Activated CD4-positive, alpha-beta T cell treated with anti-CD3 and anti-CD28 coated beads, Interleukin-2, Interleukin-4, amounts not matched to agents 100 ng/mL and 50 ng/mL, durations not matched to agents 16 hours and 8 hours (primary cell): ENCODE data around the gene GRK5.
A peak's percentile ranks its signal among the peaks of the same experiment; 100 is the strongest.
"Not testable (repeated sequence)": the region's sequence is repeated elsewhere in the genome, so short reads cannot be mapped to it uniquely, and the experiment has no call there.

Experiments used
- DNase-seq: peaks from one replicate; pipeline ENCODE4 v3.0.0-alpha.2; 2020; ENCODE audit warnings: low spot score

Gene GRK5

DNA sequence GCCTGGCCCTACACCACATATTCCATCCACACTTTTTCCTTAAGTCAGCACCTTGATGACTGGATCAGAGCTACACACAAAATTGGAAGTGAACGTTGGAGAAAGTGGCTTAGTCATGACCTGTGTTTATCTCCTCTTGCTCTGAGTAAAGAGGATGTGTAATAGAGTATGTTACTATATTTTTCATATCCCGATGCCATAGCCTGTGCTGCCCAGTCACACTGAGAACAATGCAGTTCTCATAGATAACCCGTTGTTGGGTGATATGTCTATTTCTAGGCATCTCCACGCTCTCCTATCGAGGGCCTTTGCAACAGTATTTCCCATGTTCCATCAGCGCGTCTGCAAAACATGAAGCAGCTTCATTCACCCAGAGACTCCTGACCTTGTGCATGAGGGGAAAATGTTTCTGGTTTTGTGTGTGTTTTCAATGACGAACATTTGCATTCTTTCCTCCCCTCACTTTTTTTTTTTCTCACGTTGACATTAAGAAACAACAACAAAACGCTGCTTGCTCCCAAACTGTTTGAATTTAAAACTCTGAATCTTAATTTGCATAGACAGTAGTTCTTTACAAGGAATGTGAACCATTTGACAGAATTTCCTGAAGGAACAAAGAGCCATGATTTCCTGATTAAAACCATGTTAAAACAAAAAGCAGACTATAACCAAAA, 43.4 kb downstream of the GRK5 start:
- DNase-seq, result peak; percentile 46

DNA sequence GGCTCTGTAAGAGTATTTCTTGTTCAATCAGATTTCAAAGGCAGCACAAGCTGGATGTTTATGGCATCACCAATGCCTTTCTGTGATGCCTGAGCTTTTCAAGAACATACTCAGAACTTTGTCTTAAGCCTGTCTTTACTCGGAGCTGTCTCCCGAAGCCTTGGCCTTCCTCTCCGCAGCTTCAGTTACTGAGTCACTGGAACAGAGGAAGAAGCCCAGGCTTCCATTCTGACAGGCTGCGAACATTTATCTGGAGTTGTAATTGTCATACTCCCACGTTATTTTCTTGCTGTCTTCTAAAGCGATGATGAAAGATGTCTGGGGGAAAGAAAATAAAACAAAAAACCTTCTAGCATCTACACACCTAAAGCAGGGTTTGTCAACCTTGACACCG, 43.9 kb downstream of the GRK5 start:
- no peak for DNase-seq

DNA sequence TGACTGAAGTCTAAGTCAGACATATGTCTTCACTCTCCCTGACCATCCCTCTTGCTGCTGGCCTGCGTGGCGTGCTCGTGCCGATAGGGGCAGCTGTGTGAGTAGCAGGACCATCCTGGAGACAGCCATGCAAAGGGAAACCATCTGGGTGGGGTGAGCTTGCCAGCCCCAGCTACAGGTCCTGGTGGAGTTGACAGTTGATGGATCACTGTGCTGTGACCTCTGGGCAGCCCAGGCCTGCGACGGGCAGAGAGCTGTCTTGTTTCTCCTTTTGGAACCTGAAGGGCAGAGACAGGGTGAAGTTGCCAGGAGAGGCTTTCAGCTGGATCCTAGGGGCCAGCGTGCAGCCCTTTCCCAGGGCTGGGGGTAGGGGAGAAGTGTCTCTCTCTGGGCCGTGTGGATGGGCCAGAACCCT, 44.7 kb downstream of the GRK5 start:
- no peak for DNase-seq

DNA sequence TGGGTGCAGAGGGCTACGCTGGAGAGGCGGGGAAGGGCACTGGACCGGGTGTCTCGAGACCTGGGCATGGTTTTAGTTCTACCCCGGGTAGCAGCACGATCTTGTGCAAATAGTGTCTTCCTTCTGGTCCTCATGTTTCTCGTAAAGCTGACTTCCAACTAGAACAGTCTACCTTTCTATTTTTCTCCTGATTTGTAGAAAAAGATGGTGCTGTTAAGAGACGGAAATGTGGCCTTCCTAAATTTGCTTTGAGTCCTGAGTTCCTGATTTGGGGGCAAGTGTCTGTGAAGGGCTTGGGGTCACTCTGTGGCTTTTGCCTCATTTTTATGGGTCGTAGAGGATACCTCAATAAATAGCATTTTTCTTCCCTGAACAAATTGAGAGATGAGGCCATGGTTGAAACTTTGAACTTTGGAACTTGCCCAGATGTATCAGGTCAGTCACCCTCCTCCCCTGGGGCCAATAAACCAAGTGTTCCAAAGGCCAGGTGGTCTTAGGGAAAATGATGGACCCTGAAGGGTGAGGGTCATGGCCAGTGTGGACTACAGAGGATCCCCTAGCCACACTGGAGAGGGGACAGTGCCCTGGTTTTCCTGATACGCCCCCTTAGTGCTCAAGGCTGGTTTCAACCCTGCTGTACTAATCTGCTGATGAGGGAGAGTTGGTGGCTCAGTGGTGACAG, 45.2 kb downstream of the GRK5 start:
- DNase-seq, result no peak

DNA sequence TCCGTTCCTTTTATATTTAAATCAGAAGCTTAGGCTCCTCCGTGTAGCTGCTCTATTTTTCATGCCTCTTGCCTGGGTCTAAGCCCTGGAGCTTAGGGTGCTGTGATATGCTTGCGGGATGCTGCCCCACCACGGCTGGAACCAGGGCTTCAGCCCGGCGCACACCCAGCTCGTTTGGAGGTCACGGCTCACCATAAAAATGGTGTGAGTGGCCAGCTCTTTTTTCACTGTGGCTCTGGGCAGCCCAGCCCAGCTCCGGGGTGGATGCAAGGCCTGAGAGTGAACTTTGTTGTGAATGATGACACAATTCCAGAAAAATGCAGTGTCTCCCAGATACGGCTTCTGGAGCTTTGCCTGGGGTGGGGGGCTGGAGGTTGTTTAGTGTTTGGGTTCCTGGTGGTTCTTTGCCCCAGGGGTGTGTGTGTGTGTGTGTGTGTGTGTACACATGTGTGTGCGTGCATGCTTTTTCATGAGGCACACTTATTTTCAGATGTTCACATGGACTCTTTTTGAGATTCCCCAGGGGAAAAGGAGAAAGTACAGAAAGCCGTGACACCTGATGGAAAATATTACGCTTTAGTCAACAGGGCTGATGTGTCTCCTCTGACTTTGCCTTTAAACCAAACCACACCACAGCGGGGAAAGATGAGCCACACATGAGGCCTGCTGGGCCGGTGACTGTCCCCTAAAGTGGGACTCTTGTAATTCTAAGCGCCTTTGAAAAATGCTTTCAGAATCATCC, 46.2 kb downstream of the GRK5 start:
- no peak for DNase-seq

DNA sequence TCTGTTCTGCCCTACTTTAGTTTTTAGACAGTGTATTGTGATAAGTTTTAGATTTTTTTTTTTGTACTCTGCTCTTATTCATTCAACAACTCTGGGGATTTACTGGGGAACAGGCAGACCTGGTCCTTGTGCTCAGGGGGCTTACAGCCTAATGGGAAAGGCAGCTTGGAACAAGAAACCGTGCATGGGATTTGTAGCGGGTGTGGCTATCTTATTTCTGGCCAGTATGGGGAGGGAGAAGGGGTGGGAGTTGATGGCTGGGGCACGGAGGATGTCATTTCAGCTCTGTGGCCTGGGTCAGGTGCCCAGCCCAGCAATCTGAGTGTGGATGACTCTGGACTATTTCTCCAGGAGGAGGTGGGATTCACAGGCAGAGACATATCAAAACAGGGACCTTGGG, 47.0 kb downstream of the GRK5 start:
- no peak for DNase-seq

DNA sequence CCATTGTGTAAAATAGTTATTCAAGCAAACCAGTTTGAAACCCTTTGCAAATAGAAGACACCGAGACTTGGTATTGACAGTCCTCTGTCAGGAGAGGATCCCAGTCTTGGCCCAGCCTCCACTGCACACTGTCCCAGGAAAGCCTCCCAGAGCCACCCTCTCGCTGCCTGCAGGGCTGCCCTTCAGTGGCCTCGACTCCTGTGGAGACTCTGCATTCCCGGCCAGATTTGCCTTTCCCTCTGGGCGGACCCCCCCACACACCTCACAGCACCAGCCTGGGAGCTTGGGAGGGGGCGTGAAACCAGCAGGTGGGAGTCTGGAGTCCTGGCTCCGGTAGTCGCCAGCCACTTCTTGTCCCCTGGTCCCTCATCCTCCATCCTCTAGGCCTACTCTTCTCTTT, 48.7 kb downstream of the GRK5 start:
- DNase-seq, result no peak

DNA sequence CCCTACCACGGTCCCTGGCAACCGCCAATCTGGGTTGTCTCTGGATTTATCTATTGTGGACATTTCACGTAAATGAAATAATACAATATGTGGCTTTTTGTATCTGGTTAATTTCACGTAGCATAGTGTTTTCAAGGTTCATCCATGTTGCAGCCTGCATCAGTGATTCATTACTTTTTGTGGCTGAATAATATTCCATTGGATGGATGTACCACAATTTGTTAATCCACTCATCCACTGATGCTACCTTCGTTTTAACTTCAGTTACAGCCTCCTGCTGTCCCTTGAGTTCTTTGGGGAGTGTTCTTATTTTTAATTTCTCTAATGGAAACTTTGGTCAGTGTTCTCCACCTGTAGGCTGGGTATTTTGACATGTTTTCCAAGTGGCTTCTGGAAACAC, 49.5 kb downstream of the GRK5 start:
- no peak for DNase-seq

DNA sequence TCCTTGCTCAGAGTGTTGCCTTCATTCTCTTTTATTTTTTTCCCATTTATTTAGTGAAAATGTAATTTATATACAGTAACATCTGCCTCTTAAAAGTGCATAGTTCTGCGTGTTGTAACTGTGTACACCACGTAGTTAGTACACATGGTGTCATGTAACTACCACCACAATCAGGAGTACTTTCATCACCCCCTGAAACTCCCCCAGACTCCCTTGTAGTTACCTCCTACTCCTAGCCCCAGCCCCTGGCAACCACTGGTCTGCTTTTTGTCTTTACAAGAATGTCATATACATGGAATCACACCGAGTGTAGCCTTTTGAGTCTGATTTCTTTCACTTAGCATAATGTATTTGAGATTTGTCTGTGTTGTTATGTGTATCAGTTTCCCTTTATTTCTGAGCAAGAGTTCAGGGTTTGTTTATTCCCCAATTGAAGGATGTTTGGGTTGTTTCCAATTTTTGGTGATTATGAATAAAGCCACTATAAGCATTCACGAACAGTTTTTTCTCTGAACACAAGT, 50.6 kb downstream of the GRK5 start:
- no peak for DNase-seq

DNA sequence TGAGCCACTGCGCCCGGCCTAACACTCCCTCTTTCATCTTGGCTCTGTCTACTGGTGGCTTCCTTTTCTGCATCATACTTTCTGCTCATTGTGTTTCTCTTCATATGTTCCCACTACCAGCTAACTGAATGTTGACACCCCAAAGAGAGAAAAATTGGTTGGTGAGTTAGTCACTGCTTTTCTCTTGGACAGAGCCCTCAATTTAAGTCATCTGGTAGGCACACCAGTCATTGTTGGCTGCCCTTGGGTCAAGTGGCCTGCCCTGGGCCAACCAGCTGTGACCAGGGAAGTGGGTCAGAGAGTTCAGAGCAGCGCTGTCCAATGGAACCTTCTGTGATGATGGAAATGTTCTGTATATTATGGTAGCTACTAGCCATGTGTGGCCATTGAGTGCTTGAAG, 52.0 kb downstream of the GRK5 start:
- no peak for DNase-seq

DNA sequence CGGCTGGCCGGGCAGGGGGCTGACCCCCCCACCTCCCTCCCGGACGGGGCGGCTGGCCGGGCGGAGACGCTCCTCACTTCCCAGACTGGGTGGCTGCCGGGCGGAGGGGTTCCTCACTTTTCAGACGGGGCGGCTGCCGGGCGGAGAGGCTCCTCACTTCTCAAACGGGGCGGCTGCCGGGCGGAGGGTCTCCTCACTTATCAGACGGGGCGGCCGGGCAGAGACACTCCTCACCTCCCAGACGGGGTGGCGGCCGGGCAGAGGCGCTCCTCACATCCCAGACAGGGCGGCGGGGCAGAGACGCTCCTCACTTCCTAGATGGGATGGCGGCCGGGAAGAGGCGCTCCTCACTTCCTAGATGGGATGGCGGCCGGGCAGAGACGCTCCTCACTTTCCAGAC, 53.6 kb downstream of the GRK5 start:
- DNase-seq, result not testable (repeated sequence)

DNA sequence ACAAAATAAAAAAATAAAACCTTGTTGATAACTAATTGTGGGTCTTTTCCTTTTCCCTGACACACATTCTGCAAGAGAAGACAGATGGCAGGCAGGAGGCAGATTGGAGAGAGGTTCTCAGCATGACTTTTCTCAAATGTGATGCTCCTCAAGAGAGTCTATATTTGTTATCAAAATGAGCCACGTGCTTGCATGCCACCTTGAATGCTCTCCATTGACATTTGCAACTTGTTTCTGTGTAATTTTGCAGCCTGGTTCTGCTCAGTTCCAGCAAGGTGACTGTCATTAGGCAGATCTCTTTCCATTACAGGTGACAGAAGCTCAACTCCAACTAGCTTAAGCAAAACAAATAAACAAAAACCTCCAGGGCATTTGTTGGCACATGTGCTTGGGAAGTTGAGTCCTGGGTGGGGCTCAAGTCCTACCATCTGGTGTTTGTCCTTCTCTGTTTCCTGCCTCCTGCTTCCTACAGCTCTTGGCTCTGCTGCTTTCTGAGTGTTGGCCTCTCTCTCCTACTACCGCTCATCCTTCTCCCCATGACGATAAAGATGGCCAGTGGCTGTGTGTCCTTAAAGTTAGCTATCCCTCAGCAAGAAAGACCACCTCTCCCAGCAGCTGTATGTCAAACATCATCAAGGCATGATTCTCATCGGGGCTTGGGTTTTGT, 56.7 kb downstream of the GRK5 start:
- no peak for DNase-seq

DNA sequence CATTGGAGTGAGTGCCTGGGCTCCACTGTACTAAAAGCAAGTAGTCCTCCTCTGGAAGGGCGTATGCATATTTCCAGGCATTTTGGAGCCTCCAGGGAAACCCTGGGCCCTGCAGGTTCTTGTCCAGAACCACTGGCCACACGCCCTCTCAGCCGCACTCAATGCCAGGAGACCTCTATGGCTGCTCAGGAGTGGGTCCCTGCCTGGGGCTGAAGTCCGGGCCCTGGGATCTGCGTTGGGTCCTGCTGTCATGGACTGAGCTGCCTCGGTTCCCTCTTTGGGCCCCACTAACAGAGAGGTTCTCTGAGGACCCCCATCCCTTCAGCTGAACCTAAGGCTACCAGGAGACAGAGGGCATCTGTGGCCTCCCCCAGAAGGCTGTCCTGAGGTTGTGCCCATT, 58.3 kb downstream of the GRK5 start:
- DNase-seq, result no peak

DNA sequence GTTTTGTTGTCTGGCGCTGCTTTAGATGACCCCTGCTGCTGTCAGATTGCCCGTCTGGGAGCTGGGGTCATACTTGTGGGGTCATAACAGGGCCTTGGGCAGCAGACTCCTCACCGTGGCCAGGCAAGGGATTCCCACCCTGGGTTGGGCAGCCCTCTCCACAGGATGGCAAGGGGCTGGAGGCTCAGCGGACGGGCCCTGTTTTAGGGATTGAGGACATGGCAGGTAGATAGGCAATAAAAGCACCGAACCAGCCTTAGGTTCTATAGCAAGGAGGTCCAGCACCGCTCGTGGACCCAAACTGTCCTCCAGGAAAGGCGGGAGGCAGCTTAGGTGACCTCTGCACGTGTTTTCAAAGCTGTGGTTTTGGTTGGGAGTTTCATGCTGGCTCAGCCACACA, 60.0 kb downstream of the GRK5 start:
- DNase-seq, result no peak

DNA sequence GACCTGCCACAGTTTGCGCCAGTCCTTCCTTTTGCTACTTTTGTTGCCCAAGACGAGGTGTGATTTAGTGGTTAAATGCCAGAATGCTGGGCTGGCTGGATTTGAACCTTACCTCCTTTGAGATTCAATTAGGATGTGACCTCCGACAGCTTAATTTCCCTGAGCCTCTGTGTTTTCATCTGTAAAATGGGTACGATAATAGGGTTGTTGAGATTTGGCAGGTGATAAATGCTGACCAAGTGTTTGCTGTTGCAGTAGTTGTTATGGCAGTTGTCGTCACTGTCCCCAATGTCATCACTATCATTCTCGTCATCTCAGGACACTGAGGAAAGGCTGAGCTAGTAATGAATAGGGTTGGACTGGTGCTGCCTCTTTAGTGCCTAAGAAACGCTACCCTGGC, 61.1 kb downstream of the GRK5 start:
- DNase-seq, result no peak

DNA sequence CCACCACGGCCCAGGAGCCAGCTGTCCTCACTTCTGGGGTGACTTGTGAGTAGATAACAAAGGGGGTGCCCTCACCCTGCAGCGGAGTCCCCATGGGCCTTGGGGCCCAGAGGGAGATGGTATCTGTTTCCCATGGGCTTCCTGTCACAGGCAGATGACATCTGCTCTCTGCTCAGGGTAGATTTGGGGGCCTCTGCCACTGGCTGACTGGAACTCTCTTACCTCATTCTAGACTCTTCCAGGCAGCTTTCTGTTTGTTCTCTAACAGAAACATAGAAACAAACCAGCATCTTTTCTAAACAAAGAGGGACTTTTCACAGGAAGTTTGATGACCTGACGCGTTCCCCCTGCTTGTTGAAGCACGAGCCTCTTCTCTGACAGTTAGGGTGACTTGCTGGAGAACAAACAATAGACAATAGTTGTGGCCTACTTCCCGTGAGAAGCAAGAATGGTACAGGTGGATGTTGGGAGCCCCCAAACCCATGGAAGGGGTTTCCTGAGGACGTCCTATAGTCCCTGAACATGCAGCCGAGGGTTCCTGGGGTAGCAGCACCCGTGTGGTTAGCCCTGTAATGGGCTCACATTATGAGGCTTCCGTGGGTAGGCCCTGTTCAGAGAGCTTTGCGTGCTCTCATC, 61.6 kb downstream of the GRK5 start:
- DNase-seq, result peak; percentile 68

DNA sequence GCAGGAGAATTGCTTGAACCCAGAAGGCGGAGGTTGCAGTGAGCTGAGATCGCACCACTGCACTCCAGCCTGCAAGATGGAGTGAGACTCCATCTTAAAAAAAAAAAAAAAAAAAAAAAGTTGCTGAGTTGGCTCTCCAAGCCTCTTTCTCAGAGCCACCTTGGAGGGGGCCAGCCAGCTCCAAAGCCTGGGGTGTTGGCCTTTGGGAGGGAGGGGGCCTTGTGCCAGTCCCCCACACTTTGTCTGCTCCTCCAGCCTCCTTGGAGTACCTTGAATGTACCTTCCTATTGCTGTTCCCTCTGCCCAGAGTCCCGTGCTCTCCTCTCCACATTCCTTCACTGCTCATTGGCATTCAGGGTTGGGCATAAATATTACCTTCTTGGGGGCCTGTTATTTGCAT, 62.4 kb downstream of the GRK5 start:
- no peak for DNase-seq

DNA sequence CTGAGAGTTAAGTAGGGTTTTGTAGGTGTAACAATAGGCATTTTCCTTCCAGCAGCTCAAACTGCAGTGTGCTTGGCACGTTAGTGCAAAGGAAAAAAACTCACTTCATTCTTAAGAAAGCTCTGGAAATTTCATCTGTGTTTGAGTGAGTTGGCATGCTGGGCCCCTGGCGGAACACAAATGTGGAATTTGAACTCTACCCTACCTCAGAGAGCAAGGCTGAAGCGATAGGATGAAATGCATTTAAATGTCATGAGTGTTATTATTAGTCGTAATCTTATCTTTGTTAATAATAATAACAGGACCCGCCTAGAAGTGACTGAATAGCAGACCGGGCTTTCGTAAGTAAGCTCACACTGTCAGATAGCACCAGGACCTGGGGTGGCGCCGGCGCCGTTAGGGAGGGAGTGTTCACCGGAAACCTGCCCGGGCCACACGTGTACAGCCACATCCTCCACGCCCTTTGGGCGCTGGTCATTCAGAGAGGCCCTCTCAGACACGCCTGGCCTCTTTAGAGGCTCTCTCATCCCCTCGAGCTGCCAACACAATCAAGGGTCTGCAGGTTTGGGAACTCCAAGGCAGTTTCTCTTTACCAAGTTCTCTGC, 63.5 kb downstream of the GRK5 start:
- peak; percentile 38 for DNase-seq

DNA sequence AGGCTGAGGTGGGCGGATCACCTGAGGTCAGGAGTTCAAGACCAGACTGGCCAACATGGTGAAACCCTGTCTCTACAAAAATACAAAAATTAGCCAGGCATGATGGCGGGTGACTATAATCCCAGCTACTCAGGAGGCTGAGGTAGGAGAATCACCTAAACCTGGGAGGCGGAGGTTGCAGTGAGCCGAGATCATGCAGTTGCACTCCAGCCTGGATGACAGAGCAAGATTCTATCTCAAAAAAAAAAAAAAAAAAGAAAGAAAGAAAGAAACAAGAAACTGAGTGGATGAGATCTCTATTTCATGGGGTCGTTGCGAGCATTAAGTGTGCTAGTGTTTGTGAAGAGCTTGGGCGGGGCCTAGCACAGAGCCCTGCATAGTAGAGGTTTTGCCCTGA, 65.0 kb downstream of the GRK5 start:
- DNase-seq, result not testable (repeated sequence)

DNA sequence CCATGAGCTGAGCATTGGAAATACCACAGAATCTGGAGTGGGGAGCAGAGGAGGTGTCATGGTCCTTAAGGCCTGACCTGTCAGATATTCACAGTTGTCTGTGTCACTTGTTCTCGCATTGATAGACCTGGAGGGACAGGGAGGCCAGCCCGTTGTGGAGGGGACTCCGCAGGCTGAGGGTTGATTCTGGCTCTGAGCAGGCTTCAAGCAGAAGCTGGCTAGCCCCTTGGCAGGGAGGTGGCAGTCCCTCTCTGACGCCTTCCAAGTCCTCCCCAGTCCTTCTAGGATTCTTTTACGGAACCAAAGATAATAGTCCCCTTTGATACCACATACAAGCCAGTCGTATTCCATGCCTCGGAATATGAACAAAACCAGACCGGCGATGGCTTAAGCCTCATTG, 65.4 kb downstream of the GRK5 start:
- no peak for DNase-seq

DNA sequence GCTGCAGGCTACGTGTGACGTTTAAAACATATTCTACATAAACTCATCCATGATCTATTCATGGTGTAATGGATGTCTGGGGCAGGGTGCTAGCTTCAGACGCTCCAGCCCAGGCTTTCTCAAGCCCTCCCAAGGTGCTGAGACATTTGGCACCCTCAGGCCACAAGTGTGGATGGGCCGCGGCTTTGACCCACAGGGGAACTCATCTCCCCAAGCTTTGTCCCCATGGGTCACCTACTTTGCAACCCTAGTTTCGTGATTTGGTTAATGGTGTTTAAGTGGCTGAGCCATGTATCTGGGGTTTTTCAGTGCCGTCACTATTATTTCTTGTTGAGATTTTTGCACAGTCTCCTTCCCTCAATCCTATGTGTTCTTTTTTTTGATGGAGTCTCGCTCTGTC, 66.0 kb downstream of the GRK5 start:
- DNase-seq, result no peak
